AG04450 (cell line): ENCODE results near the gene CHST6. TPM values are rescaled to one million over a fixed set of nuclear protein-coding genes. Genes with fewer than 3 reads are reported as not detected.
"Not testable (repeated sequence)": the region's sequence is repeated elsewhere in the genome, so short reads cannot be mapped to it uniquely, and the experiment has no call there.

ENCODE experiments used
- CTCF ChIA-PET: fragments of 300-600, 350-600 bp; formaldehyde crosslinking; extraction: SDS; loops from one replicate; lab custom pipeline; 2022; ENCODE audit warnings: antibody characterized with exemption, inconsistent platforms; lab: Charles Lee
- POLR2A ChIA-PET: fragments of 350-600 bp; formaldehyde crosslinking; extraction: SDS; loops from one replicate; lab custom pipeline; 2021; ENCODE audit warnings: antibody characterized with exemption, inconsistent platforms; lab: Yijun Ruan, JAX
- DNase-seq: peaks from one replicate; pipeline ENCODE4 v3.0.0-alpha.2; 2011; ENCODE audit warnings: low read depth, low spot score
- H3K27ac ChIP-seq: one replicate; pipeline ENCODE4 v1.5.1; 2012; ENCODE audit warnings: low read depth, low read length, control low read depth
- H3K27me3 ChIP-seq: one replicate; pipeline ENCODE4 v1.6.0; 2012; ENCODE audit warnings: low read length; ENCODE audit not compliant: control insufficient read depth, insufficient read depth
- H3K4me3 ChIP-seq: 2 replicates; pipeline ENCODE4 v1.5.1; 2011; ENCODE audit warnings: mild to moderate bottlenecking, low read depth, low read length, control low read depth
- H3K9me3 ChIP-seq: 2 replicates; pipeline ENCODE4 v1.5.1; 2012; ENCODE audit warnings: low read length; ENCODE audit not compliant: control insufficient read depth, insufficient read depth
- polyA minus RNA-seq: library from RNA; depleted of rRNA, polyadenylated mRNA; stranded (reverse); fragments of >200 nt; gene quantifications from 2 replicates; pipeline ENCODE4 v1.2.3, GENCODE V29; 2011; rRNA and poly(A)+ RNA removed
- polyA plus RNA-seq: library from polyadenylated mRNA; depleted of rRNA; stranded (reverse); fragments of >200 nt; gene quantifications from 2 replicates; pipeline ENCODE4 v1.2.3, GENCODE V29; 2011; rRNA removed
- TF ChIP-seq, protein P1 (sequence below): IDR thresholded peaks from 2 replicates; pipeline ENCODE4 v1.5.1; 2011; ENCODE audit warnings: low read depth, low read length, control low read depth, inconsistent platforms

The CHST6 gene
- 0.07 and 0.12 TPM in 2 replicates for polyA plus RNA-seq
- 0.18 and 0.30 TPM in 2 replicates for polyA minus RNA-seq

DNA sequence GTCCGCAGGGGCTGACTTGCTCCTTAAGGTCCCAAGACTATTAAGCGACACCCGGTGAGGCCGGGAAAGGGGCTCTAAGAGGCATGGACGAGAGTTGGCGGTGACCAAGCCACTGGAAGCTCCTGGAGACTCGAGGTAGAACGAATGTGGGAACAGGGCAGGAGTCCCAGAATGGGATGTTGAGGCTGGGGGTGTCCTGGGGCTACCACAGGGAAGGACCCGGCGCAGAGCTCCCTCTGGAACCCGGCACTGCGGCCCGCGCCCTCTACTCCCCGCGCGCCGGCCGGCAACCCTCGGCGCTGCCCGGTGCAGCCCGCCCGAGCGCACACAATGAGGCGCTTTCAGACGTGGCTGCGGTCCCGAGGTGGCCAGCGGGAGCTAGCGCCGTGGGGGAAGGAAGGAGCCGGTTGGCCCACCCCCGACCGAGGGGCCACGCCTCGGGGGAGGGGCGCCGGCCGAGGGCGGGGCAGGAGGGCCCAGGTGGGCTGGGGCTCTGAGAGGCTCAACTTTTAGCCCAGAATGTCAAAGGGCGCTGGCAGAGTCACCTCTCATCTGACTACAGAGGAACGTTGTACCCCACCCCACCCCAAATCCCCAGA, at the start of gene CHST6:
Gene CHST6, minus strand, starts transcription at position 366 of the 599 bp plus-strand sequence. CDS start 15,613 bp downstream, outside the sequence.
- peak within 1 kb of the TSS; percentile 41 for H3K4me3 ChIP-seq
- POLR2A ChIA-PET, result interaction anchor here (0.6 to 0.9 kb wide), 2 partner anchors 13 to 22 kb away, joined by 3 to 4 read pairs; no protein-coding TSS in a partner anchor
- CTCF ChIA-PET, result interaction anchor here (0.5 to 1.9 kb wide), 5 partner anchors 22 to 269 kb away, joined by 3 to 7 read pairs (median 4); no protein-coding TSS in a partner anchor
- no peaks in the 10 kb centered on the region; the same call in 1 of the 2 replicates for H3K9me3 ChIP-seq
- TF ChIP-seq, protein P1, sequence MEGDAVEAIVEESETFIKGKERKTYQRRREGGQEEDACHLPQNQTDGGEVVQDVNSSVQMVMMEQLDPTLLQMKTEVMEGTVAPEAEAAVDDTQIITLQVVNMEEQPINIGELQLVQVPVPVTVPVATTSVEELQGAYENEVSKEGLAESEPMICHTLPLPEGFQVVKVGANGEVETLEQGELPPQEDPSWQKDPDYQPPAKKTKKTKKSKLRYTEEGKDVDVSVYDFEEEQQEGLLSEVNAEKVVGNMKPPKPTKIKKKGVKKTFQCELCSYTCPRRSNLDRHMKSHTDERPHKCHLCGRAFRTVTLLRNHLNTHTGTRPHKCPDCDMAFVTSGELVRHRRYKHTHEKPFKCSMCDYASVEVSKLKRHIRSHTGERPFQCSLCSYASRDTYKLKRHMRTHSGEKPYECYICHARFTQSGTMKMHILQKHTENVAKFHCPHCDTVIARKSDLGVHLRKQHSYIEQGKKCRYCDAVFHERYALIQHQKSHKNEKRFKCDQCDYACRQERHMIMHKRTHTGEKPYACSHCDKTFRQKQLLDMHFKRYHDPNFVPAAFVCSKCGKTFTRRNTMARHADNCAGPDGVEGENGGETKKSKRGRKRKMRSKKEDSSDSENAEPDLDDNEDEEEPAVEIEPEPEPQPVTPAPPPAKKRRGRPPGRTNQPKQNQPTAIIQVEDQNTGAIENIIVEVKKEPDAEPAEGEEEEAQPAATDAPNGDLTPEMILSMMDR, result no peak
- no peak for DNase-seq
- peaks cover 14% of the 10 kb centered on the region for H3K27me3 ChIP-seq
- H3K27ac ChIP-seq, result no peak within 1 kb of the TSS

DNA sequence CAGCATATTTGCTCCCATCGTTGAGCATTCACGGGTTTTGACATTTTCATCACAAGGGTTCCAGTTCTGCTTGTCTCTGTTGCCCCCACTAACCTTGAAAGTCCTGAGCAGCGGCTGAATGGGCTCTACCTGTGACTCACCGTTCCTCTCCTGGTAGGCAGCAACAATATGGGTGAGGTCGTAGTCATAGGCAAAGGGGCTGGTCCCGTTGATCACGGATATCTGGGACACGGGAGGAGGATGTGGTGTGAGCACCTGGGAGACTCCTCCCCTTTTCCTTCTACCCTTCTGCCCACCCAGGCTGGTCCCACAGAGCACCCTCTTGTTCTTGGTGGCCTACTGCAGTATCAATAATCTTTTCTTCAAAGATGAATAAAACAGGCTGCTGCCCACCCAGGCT, 47.2 kb upstream of the CHST6 start:
- H3K4me3 ChIP-seq, POLR2A ChIA-PET, H3K27ac ChIP-seq, H3K27me3 ChIP-seq, DNase-seq, H3K9me3 ChIP-seq: not testable (repeated sequence)
- CTCF ChIA-PET, result interaction anchor here (0.6 to 2.5 kb wide), 2 partner anchors 25 to 76 kb away, joined by 3 to 12 read pairs; no protein-coding TSS in a partner anchor

DNA sequence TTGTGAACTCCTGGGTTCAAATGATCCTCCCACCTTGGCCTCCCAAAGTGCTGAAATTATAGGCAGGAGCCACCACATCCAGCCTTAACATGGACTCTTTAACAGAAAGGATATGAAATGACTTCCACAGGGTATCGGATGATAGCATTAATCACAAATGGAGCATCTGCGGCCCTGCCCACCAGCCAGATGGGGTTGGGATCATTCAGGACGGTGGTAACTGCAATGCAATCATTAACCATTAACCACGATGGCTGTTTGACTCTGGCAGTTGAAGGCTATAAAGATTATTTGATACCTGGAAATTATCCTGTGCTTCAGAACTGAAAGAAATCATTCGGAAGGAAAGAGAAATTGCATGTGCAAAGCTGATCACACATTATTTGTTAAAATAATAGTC, 46.0 kb upstream of the CHST6 start:
- Histone ChIP-seq H3K27me3 (no peaks in the 10 kb centered on the region), H3K27ac (no peak overlapping the region), H3K4me3 (no peak overlapping the region), H3K9me3 (no peaks in the 10 kb centered on the region)
- ChIA-PET CTCF (no interaction called here), POLR2A (no interaction called here)
- DNase-seq, result no peak
- TF ChIP-seq, protein P1, result no peak

DNA sequence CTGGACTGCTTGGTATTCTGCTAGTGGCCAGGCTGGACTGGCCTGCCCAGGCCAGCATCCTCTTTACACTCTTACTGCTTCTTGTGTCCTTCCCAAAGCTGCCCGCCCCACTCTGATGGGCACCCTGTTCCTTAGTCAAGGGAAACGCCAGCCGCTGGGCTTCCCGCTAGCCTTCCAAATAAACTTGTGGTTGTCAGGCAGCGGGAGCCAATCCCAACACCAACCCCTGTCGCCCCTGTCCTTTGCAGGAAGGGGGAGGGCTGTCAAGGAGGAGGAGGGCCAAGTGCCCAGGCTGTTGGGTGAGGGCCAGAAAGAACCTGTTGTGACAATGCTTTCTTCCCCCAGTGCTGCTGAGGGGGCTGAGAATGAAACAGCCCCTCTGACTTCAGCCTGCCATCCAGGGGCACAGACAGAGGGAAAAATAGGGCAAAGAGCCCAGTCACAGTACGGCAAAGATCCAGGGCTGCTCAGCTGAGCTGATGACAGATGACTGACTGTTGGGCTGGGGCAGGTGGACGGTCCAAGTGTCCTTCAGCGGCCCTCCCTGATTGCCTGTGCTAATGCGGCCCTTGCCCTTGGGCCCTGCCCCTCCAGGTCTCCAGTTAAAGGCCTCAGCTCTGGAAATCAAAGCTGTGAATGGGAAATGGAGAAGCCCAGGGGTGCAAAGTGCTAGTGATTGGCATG, 43.8 kb upstream of the CHST6 start:
- CTCF ChIA-PET, H3K27me3 ChIP-seq, H3K4me3 ChIP-seq, H3K9me3 ChIP-seq, POLR2A ChIA-PET, DNase-seq, H3K27ac ChIP-seq: not testable (repeated sequence)

DNA sequence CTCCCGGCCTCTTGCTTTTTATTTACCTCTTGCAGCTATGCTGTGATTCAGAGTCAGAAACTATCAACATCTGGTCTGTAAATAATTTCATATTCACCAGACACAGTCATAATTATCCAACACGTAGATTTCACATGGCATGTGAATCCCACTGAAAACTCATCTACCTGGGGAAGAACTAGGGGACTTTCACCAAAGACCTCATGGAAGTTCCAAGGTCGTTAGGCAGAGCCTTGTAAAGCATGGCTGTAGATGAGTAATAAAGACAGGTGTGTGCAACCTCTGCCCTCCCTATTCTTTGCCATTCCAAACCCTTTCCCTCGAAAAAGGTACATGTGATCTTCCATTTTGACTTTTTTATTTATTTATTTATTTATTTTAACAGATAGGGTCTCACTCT, 42.5 kb upstream of the CHST6 start:
- peaks cover 3% of the 10 kb centered on the region for H3K27me3 ChIP-seq
- no peak for DNase-seq
- POLR2A ChIA-PET, result interaction anchor here (0.5 to 1.0 kb wide), 2 partner anchors 104 kb away, joined by 3 to 5 read pairs; partner anchors contain the start of gene CFDP1
- H3K4me3 ChIP-seq, result no peak overlapping the region
- H3K27ac ChIP-seq, result no peak overlapping the region
- TF ChIP-seq, protein P1, result no peak
- CTCF ChIA-PET, result interaction anchor here (0.6 to 0.9 kb wide), 2 partner anchors 66 to 1902 kb away, joined by 3 to 5 read pairs; no protein-coding TSS in a partner anchor
- H3K9me3 ChIP-seq, result no peaks in the 10 kb centered on the region

DNA sequence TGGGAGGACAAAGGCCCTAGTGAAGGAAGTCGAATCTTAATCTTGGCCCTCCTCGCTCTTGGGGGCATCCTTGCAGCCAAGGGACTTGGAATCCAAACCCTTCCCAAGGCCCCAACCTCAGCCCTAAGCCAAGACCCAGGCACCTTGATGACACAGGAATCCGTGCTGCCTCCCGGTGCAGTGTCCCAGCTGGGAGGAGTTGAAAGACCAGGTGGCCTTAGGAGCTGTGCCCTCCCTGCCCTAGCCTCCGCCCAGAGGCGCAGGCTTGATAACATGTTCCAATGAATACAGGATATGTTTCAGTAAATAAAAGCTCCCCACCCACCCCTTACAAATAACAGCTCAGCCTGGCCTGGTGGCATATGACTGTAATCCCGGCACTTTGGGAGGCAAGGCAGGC, 40.7 kb upstream of the CHST6 start, which contains the start of gene CHST5:
Gene CHST5, minus strand, starts transcription at position 208 of the 400 bp plus-strand sequence. CDS start 5,724 bp downstream, outside the sequence.
- Histone ChIP-seq H3K27me3 (peaks cover 14% of the 10 kb centered on the region), H3K4me3 (no peak within 1 kb of the TSS), H3K27ac (no peak within 1 kb of the TSS), H3K9me3 (no peaks in the 10 kb centered on the region)
- POLR2A ChIA-PET, result no interaction called here
- TF ChIP-seq, protein P1, result no peak
- CTCF ChIA-PET, result interaction anchor here (1.5 to 2.2 kb wide), 2 partner anchors 19 to 71 kb away, joined by 4 to 9 read pairs; no protein-coding TSS in a partner anchor
- no peak for DNase-seq
